Measurements from ENCODE around the gene MBL2.

Gene MBL2

DNA sequence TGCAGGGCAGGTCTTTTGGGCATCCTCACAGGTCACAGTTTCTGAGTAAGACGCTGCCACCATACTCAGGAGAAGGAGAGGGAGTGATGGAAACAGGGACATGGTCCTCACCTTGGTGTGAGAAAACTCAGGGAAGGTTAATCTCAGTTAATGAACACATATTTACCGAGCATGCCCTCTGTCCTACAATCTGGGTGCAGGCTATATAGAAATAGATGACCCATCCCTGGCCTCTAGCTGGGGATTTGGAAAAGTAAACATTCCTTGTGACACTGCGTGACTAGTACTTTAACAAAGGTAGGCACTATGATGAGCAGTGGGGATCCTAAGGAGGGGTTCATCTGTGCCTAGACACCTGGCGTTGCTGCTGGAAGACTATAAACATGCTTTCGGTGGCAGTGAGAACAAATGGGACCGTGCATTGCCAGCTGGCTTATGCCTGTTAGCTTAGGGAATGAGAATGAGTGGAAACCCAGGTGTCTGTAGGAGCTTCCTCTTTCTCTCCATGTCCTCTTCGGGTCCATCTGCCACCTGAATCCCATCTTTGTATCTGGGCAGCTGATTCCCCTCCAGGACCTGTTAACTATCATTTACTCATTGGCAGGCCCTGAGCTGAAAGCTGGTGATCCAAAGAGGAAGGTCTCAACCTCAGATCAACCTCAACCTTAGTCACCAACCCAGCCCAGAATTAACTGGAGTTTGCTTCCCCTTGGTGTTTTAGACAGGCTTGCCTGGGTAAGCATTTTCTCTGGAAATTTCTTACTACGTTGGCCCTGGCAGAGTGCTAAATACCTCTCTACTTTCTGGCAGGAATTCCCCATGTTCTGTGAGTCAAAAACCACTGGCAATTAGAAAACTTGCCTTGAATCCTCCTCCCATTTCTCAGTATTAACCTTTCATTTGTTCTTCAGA, 794 bp downstream of the MBL2 start:
- no peak for DNase-seq

DNA sequence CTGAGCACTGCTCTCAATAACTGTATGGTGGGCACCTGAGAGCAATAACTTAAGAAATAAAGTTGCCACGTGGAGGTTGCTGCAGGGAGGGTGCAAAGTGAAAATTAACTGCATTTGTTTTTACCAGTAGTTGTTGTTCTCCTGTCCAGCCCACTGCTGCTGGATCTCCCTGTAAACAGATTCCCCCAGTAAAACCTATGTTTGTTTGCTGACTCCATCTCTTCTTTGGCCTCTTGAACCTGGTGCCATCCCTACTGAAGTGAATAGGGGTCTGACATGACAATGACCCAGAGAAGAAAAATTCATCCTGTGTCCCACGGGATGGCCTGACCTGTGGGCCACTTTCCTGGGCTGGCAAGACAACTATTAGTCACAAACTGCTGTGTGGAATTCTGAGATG, 1.7 kb downstream of the MBL2 start:
- DNase-seq: no peak

DNA sequence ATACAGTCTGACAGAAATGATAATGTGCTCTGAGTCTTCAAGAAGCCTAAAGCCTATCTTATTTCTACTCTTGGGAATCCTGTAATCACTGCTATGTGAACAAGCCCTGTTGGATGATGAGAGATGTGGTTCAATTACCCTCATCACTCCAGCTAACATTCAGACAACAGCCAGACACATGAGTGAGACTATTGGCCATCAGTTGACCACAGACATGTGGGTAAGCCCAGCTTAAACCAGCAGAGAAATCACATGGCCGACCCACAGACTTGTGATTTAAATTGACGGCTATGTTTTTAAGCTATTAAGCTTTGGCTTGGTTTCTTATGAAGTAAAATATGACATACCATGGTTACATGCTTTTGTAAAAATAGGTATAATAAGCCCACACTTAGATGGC, 2.6 kb downstream of the MBL2 start:
- DNase-seq: no peak

DNA sequence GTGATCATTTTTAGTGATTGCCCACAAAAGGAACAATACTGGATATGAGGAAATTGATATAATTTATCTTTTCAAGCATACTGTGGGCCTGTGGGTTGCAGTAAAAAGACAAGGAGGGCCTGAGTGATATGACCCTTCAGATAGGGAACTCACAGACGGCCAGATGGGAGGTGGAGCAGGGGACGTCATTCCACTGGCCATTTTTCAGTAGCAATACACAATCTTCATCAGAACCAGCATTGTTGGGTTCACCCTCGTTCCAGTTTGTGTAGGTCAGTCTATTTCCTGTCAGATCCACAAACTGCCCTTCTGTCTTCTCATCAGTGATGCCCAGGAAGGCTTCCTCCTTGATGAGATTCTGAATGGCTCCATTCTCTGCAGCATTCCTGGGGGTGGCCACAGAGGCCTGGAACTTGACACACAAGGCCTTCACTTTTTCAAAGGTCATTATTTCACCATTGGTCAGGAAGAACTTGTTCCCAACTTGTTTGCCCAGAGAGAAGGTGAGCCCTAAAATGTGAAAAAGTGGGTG, 4.5 kb downstream of the MBL2 start:
- no peak for DNase-seq

DNA sequence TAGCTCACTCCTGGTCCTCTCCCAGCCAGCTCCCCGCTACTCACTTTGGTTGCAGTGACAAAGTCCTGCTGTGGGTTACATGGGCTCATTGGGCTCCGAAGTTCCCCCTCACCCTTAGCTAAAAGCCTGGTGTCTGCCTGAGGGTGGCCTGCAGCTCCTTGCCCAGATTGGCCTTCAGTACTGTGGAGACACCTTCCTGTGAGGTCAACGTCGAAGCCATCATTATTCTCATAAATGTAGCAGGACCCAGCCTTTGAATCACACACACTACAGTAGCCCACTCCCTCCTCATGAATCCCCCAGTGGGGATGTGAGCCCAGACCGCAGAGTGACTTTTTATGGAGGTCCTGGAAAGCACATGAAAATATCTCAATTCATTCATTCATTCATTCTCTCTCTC, 10.5 kb downstream of the MBL2 start:
- no peak for DNase-seq

DNA sequence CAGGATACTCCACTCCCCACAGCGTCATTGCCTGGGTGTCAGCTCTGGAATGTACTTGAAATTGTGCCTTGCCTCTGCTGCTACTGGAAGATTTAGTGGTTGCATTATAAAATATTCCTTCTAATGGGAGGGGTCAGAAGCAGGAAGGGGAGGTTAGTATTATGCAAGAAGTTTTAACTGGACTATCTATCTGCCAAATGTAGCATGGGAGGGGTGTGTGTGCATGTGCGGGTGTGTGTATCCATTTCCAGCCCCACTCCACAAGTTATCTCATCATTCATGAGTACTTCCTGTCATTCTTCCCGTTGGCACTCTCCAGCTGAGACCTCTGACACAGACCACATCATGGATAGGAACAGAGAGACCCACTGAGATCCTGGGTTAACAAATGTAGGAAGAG, 13.4 kb downstream of the MBL2 start:
- DNase-seq: no peak

DNA sequence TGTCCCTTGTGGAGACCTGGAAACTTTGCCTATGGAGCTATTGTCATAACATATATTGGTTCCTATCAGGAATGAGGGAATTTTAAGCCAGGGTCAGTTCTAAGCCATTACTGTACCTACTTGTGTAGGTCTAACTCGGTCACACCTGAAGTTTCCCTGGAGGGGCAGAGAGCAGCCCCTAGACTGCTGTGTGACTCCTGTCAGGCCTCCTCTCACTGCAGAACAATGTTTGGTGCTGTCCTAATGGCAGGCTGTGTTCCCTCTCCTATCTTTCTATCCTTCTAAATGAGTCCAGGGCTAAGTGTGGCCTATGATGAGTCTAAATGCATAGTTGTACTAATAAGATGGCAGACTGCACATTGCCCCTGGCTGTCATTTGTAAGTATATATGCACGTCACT, 14.2 kb downstream of the MBL2 start:
- no peak for DNase-seq

DNA sequence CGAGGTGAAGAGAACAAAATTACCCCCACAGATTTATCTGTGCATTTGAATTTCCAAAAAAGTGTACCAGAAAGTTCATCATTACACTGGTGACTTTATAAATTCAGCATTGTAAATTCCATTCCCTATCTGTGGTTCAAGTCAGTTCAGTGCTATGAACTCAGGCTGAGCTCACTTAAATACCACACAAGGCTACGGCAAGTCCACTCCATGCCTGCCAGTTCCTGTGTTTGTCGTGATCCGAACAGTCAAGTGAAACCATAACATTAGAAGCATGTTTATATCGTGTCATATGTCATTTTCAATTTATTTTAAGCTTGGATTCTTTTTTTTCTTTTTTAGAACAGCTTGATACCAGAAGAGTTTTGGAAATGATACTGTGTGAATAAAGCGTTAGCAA, 14.8 kb downstream of the MBL2 start:
- DNase-seq: no peak

DNA sequence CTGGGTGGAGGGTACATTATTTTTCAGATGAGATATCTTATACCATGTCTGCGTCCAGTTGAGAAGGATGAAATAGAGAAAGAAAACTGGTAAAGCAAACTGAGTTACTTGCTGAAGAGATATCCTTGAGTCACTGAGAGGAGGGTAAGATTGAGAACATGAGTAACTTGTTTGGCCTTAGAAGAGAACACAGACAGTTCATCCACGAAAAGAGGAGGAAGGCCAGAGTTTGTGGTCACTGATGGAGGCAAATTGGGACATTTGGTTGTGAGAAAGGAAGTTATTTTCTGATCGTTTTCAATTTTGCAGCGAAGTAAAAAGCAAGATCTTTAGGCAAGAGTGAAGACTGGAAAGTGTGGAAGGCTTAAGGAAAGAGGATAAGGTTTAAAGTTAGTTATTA, 15.6 kb downstream of the MBL2 start:
- no peak for DNase-seq

DNA sequence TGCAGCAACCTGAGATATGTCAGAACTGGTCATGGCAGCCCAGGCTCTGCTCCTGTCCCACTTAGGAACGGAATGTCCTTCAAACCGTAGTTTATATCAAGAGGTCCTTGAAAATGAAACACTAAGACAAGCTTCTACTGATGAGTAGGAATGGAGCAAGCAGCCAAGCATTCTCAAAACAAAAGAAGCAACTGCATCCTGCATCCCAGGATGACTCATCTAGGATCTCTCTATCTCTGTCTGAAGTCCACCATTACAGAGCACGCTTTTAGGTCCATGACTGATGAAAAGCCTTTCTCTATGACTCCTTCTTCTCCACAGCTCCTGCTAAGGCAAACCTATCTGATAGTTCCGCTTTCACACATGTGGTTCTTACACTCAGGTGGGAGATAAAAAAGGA, 16.3 kb downstream of the MBL2 start:
- no peak for DNase-seq

DNA sequence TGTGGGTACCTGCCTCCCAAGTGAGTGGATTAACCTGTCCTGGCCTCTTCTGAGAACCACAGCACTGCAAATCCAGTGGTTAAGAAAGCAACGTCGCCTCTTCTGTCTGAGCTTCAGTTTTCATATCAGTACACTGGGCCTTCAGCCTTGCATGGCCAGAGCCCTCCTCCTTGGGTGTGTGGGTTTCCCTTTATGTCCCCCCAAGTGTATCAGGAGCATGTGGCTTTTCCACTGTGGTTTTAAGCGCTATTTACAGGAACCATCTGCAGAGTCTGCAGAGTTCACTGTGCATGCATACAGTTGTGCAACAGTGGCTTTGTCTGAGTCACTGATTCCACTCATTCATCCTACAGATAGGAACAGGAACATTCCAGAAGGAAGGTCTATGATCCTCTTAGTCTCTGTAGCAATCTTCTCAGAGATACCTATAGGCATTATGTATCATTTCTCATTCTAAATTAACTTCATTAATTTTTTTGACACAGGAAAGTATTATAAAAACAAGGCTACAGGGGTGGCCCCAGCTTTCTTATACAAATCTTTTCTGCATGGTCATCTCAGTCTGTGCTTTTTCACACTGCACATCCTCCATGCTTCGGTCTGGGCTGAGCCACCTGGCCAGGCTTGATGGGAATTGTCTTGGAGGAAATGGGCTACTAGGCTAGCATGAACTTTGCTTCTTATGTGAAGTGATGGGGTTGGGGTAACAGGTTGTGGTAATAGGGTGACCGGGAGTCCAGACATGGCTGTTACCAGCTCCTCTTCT, 17.1 kb downstream of the MBL2 start:
- DNase-seq: no peak

DNA sequence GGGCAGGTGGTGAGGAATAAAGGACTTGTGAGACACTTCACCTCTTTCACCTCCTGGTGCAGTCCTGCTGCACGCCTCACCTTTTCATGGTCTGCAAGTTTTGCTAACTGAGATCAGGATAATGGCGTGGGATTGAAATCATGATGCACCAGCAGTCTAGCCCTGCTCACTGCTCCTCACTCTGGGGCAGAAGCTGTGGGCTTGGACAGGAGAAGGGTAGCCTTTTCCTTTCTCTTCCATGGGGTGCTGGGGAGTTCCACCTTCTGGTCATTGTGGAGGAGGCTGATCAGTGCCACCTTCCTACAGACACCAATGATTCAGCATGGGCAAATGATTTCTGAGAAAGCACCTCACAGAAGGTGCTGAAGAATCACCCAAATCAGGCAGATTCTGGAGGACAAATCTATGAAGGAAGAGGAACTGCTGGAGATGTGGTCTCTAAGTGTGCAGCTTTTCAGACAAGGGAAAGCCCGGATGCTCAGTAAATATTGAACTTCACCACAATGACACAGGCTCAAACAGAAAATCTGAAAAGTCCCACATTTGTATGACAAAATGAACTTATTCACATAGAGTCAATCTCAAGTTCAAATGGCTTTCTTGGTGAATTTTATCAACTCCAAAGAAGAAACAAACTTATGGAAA, 19.7 kb downstream of the MBL2 start:
- no peak for DNase-seq

DNA sequence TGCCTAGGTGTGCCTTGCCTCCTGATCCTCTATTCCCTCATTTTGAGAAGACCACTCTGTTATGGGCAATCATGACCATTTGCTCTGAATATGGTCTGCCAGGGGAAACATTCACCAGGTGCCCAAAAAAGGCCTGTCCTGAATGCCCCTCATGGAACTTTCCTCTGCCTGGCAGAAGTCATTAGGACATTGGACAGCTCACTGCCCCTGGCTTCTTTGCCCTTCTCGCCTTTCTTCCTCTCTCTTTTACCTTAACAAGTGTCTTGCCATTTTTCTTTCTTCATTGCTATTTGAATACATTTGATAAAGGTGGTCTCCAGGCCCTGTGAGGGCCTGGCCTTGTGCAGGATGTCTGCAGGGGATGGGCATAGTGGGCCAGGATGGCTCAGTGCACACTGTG, 20.3 kb downstream of the MBL2 start:
- no peak for DNase-seq

DNA sequence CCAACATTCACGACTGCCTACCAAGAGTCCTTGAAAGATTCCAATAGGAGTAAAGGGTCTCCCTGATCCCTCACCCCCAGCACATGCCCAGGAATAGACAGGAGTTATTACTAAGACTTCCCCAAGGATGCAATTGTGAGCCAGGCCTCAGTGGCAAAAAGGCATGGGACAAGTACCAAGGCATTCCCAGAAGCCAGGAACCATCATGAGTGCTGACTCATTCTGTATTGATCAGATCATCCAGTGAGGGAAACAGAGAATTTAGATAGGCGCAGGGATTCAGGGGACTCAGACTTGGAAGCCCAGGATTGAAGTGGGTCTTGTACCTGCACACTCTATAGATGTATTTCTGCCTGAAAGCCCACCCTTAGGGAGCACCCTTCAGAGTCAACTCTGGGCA, 21.2 kb downstream of the MBL2 start:
- no peak for DNase-seq

DNA sequence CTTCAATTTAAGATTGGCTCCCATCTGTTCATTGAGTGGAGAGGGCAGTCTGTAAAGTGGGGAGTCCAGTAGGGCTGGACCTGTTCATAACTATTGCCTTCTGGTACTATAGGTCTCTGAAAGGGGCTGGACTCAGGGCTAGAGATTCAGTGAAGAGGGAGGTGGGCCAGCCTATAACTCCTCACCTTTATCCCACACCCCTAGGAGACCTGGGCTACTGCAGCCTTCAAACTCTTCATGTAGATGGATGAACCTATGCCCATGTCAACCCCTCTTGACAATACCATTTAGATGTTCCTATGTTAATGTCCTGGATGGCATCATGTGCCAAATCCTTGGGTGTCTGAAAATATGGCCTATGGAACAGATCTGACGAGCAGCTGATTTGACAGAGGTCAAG, 22.0 kb downstream of the MBL2 start:
- no peak for DNase-seq

DNA sequence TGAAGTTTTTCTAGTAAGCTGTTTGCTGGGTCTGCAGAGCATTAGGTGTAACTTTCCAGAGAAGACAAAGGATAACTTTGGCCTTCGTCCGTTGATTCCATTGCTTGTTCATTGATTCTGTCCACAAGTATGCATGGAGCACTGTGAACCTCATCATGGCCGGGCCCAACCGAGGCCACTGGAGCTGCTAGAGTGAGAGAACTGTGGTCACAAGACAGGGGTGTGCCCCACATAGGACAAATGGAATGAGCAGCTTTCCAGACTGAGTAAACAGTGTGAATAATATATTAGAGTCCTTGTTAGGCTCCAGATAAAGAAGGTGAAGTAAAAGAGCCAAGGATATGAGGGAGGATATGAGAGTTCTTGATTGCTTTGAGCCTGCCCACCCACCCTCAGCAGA, 24.9 kb downstream of the MBL2 start:
- no peak for DNase-seq

DNA sequence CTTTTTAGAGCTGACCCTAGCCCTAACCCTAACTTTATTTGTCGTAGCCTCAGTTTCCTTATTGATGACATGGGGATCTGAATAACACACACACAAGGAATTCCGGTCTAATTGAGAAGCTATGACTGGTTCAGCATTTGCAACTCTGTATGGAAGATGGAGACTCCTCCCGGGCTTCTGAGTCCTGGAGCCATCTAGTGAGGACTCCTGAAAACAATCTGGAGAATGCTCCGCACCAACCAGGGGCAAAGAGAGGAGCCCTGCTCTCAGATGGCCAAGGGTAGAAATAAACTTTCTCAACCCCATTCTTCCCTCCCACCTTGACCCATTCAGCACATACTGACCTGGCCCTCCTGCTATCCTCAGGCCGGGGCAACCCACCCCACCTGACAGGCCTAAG, 26.4 kb downstream of the MBL2 start:
- no peak for DNase-seq

DNA sequence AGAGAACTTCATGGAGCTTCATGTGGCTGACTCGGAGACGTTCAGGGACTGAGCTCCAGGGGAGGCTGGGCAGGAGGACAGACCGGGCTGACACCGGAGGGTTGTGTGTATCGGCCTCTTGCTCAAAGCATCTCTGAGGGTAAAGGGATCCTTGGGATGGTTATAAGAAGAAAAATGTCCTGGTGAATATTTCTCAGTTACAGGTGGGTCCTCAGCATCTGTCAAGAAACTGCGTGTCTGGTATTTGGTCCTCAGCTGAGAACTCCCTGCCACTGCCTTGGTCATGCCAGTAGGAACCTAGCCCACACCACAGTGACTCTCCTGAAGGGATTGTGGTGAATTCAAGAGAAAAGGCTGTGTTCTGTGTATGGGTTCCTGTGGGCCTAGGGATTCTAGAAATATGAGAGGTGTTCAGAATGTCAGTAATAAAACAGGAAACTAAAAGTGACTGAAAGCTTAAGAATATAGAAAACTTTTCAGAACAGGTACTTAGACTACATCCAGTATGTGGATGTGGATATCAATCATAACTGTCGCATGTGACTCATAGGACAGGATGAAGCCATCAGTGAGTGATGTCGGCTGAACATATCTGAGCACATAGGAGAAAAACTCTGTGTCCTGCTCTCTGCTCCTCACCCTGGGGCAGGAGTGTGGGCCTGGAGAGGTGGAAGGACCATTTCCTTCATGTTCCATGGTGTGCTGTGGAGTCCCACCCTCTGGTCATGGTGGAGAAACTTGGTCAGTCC, 28.4 kb downstream of the MBL2 start:
- DNase-seq: no peak

DNA sequence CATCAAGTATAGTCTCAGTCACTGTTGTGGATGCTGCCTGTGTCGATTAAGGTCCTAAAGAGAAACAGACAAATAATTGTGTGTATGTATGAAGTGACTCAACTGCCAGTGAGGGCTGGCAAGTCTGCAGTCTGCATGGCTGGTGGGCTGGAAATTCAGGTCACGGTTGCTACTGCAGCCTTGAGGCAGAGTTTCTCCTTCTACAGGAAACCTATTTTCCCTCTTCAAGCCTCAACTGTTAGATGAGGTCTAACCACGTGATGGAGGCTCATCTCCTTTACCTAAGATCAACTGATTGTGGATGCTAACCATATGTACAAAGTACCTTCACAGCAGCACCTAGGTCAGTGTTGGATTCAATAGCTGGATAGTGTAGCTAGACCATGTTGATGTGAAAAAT, 29.9 kb downstream of the MBL2 start:
- DNase-seq: no peak

DNA sequence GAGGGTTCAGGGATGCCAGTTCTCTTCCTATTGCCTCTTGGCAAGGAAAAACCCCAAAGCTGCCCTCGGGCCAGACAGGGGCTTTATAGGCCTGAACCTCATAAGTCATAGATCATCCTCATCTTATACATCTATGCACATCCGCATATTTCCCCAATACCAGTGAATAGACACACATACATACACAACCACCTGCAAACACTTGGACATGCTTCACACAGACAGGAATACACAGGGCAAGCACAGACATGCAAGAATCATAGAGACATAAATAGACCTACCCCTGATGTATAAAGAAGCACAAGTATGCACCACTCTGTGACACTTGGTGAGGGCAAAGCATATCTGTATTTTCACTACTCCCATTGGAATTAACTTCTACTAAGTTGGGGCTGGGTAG, 30.7 kb downstream of the MBL2 start:
- DNase-seq: no peak

DNA sequence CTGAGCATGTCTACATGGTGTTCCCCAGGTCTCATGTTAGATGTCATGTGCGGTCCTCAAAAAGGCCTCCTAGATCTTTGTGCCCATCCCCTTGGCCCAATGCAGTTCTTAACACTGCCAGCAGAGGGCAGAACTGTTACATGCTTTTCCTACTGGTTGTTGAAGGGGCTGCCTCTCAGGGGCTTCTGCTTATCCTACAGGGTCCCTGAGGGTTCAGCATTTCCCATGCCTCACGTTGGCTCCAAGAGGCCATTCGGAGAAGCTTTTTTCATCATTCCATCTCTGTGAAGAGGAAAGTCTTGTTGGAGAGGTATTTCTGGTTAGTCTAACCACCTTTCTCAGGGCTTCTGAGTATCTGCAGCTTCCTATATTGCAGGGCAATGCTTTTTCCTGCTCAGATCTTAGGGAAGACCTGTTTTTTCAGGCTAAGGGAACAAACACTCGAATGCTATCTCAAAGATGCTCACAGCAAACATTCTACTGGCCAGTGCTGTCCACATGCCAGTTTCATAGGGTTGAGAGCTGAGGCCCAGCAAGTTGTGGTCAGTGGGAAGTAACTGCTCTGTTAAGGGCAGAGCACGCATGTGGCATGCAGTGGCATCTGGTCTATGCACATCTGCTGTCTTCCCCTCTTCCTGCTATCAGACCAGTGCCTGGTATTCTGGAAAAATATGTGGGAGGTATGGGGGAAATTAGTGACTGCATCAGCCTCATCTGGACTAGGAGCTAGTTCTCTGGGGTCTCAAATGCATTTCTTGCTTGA, 31.5 kb downstream of the MBL2 start:
- DNase-seq: no peak

DNA sequence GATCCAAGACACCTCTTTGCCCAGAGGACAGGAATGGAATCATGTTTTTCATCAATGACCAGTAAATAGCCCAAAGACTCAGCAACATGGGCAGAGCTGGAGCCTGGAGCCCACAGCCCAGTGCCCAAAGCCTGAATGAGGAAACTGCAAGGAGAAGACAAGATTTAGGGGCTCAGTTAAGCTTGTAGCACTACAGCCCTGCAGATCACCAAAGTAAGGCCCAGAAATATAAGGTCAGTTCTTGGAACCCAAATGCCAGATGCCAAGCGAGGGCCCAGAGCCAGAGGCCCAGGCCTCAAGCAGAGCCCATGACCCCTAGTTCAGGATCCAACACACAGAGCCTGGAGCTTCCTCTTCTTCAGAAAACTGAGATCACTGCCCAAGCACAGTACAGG, 32.4 kb downstream of the MBL2 start:
- no peak for DNase-seq

Data from activated CD4-positive, alpha-beta T cell treated with anti-CD3 and anti-CD28 coated beads, Interleukin-2, amount 50 U/mL, for 4 hours (primary cell).